Activated T-cell treated with anti-CD3 and anti-CD28 coated beads, Interleukin-2, amount 50 U/mL, for 72 hours (primary cell): ENCODE data around the gene FCHSD2. TPM values are rescaled to one million over a fixed set of nuclear protein-coding genes. Genes with fewer than 3 reads are reported as not detected.

Source experiments
- ATAC-seq, 2 donors: fragments of 150-1000 bp; cut with Tn5 transposase; replicated peaks in 1 of 2; 2 replicates each; pipeline ENCODE4 v1.10.0; 2021; ENCODE audit warnings: moderate library complexity in 2 of 2, mild to moderate bottlenecking in 1 of 2
- DNase-seq, 2 donors: peaks; one replicate each; pipeline ENCODE4 v3.0.0; 2021 to 2022; ENCODE audit warnings: mixed read lengths in 1 of 2
- H3K27ac Mint-ChIP-seq: one replicate; pipeline ENCODE4 v1.8.0; 2022; ENCODE audit warnings: mild to moderate bottlenecking, moderate library complexity, mixed read lengths
- H3K27me3 Mint-ChIP-seq: one replicate; pipeline ENCODE4 v1.8.0; 2022; ENCODE audit warnings: low read depth, mixed read lengths
- H3K36me3 Mint-ChIP-seq, 2 donors: one replicate each; pipeline ENCODE4 v1.8.0; 2022; ENCODE audit warnings: mixed read lengths in 2 of 2, mild to moderate bottlenecking in 1 of 2; ENCODE audit not compliant: insufficient read depth in 2 of 2
- H3K4me1 Mint-ChIP-seq: one replicate; pipeline ENCODE4 v1.8.0; 2022; ENCODE audit warnings: low read depth, mixed read lengths
- H3K4me3 Mint-ChIP-seq, 2 donors: one replicate each; pipeline ENCODE4 v1.8.0; 2022; ENCODE audit warnings: mild to moderate bottlenecking in 2 of 2, mixed read lengths in 2 of 2, moderate library complexity in 2 of 2
- H3K9me3 Mint-ChIP-seq, 2 donors: one replicate each; pipeline ENCODE4 v1.8.0; 2022; ENCODE audit warnings: mixed read lengths in 2 of 2
- total RNA-seq, 2 donors: library from RNA; stranded (reverse); gene quantifications; one replicate each; pipeline ENCODE4 v1.2.3, GENCODE V29; 2022

FCHSD2 gene
- total RNA-seq, 2 donors from 2014 or later: 38.3 to 47.1 TPM

DNA sequence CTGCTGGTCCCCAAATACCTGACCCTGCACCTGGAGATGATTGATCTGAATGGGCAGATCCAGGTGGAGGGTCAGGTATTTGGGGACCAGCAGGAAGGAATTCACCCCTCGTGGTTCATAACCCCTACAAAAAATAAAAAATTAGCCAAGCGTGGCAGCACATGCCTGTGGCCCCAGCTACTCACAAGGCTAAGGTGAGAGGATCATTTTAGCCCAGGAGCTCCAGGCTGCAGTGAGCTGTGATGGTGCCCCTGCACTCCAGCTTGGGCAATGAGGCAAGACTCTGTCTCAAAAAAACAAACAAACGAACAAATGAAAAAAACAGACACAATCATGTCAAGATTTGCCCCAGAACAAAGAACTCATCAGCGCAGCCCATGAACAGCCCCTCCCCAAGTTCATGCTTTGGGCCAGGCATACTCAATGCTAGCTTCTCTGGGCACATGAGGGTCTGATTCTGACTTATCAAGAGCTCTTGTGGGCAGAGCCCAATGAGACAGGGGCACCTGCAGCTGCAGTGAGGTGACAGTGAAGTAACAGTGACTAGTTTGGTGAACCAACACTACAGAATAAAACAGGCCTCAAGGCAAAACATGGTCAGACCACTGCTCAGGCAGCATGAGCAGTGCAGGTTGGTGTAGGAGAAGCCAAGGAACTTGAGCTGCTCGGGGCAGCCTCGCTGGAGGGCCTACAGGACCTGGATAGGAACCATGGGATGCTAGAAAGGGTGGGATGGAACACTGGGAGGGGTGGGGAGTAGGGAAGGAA is 10.2 kb upstream of the FCHSD2 start:
- H3K27me3 Mint-ChIP-seq: no peaks in the 10 kb centered on the region
- H3K4me1 Mint-ChIP-seq: peaks cover 60% of the 10 kb centered on the region
- peak; percentile 17 to 21 for DNase-seq

DNA sequence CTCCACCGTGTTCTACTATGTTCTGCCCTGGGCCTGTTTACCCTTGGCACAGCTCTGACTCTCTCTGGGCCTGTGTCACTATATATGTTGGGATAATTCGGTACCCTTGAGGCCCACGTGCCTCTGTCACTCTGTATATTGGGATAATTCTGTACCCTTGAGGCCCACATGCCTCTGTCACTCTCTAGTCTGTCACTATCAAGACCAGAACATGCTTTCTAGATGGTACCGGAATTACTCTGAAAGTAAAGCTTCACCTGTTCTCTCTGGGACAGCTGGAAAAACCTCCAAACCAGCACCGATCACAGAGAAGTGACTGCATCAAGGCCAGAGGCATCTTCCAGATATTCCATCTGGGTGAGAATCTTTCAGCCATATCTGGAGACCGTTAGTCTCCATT is 9.3 kb upstream of the FCHSD2 start:
- ATAC-seq (no peak), DNase-seq (no peak)
- H3K4me3 Mint-ChIP-seq: no peak overlapping the region
- no peaks in the 10 kb centered on the region for H3K27me3 Mint-ChIP-seq
- peaks cover 63% of the 10 kb centered on the region for H3K4me1 Mint-ChIP-seq
- H3K27ac Mint-ChIP-seq: no peak overlapping the region
- H3K36me3 Mint-ChIP-seq: no peaks in the 10 kb centered on the region
- no peaks in the 10 kb centered on the region for H3K9me3 Mint-ChIP-seq

More for the DNA sequence above, 10.2 kb upstream of the FCHSD2 start:
- Mint-ChIP-seq H3K4me3 (no peak overlapping the region), H3K27ac (no peak overlapping the region), H3K9me3 (no peaks in the 10 kb centered on the region), H3K36me3 (no peaks in the 10 kb centered on the region)
- ATAC-seq: peak; percentile 55

GRCh38 chr11:73149105-73149504 is 7.0 kb upstream of the FCHSD2 start:
- Mint-ChIP-seq H3K27ac (no peak overlapping the region), H3K27me3 (no peaks in the 10 kb centered on the region), H3K4me1 (peaks cover 45% of the 10 kb centered on the region), H3K36me3 (no peaks in the 10 kb centered on the region), H3K9me3 (no peaks in the 10 kb centered on the region), H3K4me3 (no peak overlapping the region)
- DNase-seq (no peak), ATAC-seq (no peak)

DNA sequence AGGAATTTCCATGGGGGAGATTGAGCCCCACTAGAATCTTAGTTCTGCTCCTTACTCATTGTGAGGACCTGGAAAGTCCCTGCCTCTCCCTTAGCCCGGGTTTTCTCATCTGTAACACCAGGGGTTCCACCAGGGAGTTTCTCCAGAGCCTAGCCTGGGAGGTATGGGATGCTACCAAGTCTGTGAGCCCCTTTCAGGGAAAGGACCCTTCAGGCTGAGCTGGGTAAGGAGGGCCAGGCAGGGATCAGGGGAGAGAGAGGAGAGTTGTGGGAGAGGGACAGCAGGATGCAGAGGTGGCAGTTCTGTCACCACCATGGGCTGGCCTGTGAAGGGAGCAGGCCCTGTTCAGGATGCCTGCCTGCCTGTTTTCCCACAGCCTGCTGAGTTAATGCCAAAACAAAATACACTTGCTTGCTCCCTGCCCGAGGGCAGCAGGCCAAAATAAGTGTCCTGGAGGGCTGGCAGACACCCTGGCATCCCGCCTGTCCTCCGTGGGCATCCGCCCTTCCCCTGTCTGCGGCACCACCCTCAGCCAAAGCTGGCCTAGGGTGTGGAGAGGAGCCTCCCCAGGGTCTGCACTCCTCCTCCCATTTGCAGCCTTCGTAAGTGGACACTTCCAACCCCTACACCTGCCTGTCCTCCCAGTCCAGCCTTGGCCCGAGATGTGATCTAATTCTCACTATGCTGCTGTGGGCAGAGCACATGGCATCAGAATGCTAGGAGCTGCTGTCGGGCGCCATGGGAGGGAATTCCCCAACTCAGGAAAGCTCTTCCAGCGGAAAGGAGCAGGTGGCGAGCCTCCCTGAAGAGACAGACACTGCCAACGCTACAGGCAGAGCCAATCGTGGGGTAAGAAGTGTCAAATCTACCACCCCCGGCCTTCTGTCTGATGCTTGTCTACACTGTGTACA is 5.9 kb upstream of the FCHSD2 start:
- Mint-ChIP-seq H3K27me3 (no peaks in the 10 kb centered on the region), H3K36me3 (no peaks in the 10 kb centered on the region), H3K27ac (no peak overlapping the region), H3K9me3 (no peaks in the 10 kb centered on the region), H3K4me3 (no peak overlapping the region), H3K4me1 (peaks cover 41% of the 10 kb centered on the region)
- DNase-seq (no peak), ATAC-seq (no peak)

- H3K27me3 Mint-ChIP-seq: no peaks in the 10 kb centered on the region
- H3K27ac Mint-ChIP-seq: no peak overlapping the region
Observed at GRCh38 chr11:73145986-73146575, 4.0 kb upstream of the FCHSD2 start.

GRCh38 chr11:73143126-73143838 is 1.2 kb upstream of the FCHSD2 start:
- peak overlapping the region; percentile 96 for H3K27ac Mint-ChIP-seq
- H3K4me3 Mint-ChIP-seq: peak overlapping the region; percentile 81 to 92
- peaks cover 3 to 8% of the 10 kb centered on the region in 2 donors for H3K36me3 Mint-ChIP-seq
- no peaks in the 10 kb centered on the region for H3K9me3 Mint-ChIP-seq
- ATAC-seq (no peak), DNase-seq (peak in 1 of 2 donors; percentile 18)
- H3K27me3 Mint-ChIP-seq: no peaks in the 10 kb centered on the region
- peaks cover 48% of the 10 kb centered on the region for H3K4me1 Mint-ChIP-seq

More at GRCh38 chr11:73145986-73146575, 4.0 kb upstream of the FCHSD2 start:
- H3K4me3 Mint-ChIP-seq: no peak overlapping the region
- ATAC-seq (no peak), DNase-seq (no peak)
- no peaks in the 10 kb centered on the region for H3K9me3 Mint-ChIP-seq
- H3K36me3 Mint-ChIP-seq: peaks cover 0 to 3% of the 10 kb centered on the region in 2 donors
- H3K4me1 Mint-ChIP-seq: peaks cover 36% of the 10 kb centered on the region

DNA sequence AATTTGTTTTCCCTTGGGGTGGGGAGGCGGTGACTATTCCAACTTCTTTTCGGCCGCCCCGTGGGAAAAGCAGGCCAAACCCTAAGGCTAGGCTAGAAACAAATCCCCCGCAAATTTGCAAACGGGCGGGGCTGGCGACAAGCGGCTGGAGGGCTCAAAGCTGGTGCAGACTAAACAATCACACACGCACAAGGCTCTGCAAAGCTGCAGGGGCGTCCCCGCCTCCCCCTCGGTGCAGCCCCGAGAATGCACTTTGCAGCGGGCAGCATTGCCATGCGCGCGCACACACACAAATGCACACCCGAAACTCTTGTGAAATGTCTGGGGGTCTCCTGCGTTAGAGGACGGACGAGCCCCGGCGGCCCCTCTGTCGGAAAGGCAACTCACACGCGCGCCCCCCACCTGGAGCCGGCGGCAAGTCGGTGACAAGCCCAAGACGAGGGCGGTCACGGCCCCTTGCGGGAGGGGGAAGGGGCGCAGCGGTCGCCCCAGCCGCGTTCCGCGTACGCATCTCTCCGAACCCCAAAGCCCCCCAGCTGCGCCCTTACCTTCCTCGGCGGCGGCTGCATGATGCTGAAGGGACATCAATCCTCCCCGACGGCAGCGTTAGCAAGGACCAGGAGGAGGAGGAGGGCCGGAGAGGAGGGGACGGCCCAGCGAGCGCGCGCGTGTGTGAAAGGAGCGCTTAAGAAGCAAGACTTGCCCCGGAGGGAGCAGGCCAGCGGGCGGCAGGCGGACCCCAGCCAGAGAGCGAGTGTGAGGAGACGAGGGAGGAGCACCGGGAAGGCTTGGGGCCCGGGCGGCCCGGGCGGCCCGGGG is 600 bp downstream of the FCHSD2 start:
- H3K27me3 Mint-ChIP-seq: no peaks in the 10 kb centered on the region
- no peaks in the 10 kb centered on the region for H3K9me3 Mint-ChIP-seq
- peak overlapping the region; percentile 97 to 100 for H3K4me3 Mint-ChIP-seq
- H3K36me3 Mint-ChIP-seq: peaks cover 9 to 14% of the 10 kb centered on the region in 2 donors
- peak overlapping the region; percentile 72 for H3K27ac Mint-ChIP-seq
- ATAC-seq (peak; percentile 27 to 54), DNase-seq (peak; percentile 68 to 78)
- H3K4me1 Mint-ChIP-seq: peaks cover 38% of the 10 kb centered on the region

- Mint-ChIP-seq H3K27ac (peak overlapping the region; percentile 97), H3K4me1 (peaks cover 35% of the 10 kb centered on the region), H3K4me3 (peak overlapping the region; percentile 97 to 100), H3K36me3 (peaks cover 9 to 17% of the 10 kb centered on the region in 2 donors), H3K9me3 (no peaks in the 10 kb centered on the region), H3K27me3 (no peaks in the 10 kb centered on the region)
- ATAC-seq: peak in 1 of 2 donors; percentile 12
- peak; percentile 43 to 47 for DNase-seq
Observed at GRCh38 chr11:73141031-73141308, 1.1 kb downstream of the FCHSD2 start.

GRCh38 chr11:73140213-73141030 is 1.7 kb downstream of the FCHSD2 start:
- H3K27ac Mint-ChIP-seq: peak overlapping the region; percentile 97
- DNase-seq: peak in 1 of 2 donors; percentile 27
- H3K9me3 Mint-ChIP-seq: no peaks in the 10 kb centered on the region
- peaks cover 9 to 19% of the 10 kb centered on the region in 2 donors for H3K36me3 Mint-ChIP-seq
- no peak for ATAC-seq
- no peaks in the 10 kb centered on the region for H3K27me3 Mint-ChIP-seq
- H3K4me1 Mint-ChIP-seq: peaks cover 35% of the 10 kb centered on the region
- H3K4me3 Mint-ChIP-seq: peak overlapping the region; percentile 97 to 100

DNA sequence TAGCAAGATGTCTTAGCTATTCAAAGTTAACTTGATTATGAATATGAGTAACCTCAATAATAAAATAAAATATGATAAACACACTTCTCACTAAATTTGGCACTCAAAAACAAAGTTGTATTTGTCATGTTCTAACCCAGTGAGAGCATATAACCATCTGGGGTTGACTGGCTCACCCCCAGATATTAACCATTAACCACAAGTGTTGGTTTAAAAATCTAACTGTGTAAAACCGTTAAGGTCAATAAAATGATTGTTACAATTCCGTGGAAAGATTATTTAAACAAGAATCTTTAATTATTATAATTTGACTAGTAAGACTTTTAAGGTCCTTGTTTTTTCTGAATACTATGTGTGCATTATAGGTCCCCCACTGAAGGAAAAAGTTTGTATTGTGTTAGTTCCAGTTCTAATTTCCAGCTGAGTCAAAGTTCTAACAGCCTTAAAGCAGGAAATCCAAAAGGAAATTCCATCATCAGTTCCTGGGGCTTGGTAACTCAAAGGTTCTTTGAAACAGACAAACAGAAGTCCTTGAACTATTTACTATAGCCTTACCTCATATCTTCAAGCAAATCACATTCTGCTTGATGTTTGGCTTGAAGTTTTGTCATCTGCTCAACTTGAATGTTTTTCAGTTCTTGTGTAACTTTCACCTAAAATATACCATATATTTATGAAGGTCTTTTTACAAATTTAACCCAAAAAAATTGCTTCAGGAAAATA is 2.5 kb downstream of the FCHSD2 start:
- H3K4me1 Mint-ChIP-seq: peaks cover 35% of the 10 kb centered on the region
- no peaks in the 10 kb centered on the region for H3K9me3 Mint-ChIP-seq
- H3K36me3 Mint-ChIP-seq: peaks cover 9 to 19% of the 10 kb centered on the region in 2 donors
- H3K27ac Mint-ChIP-seq: peak overlapping the region; percentile 97
- peak overlapping the region; percentile 97 to 100 for H3K4me3 Mint-ChIP-seq
- ATAC-seq (no peak), DNase-seq (no peak)
- H3K27me3 Mint-ChIP-seq: no peaks in the 10 kb centered on the region

GRCh38 chr11:73137944-73138274 is 4.2 kb downstream of the FCHSD2 start:
- peak overlapping the region in 1 of 2 donors; percentile 65 for H3K4me3 Mint-ChIP-seq
- no peaks in the 10 kb centered on the region for H3K9me3 Mint-ChIP-seq
- DNase-seq: no peak
- peaks cover 9 to 19% of the 10 kb centered on the region in 2 donors for H3K36me3 Mint-ChIP-seq
- peaks cover 26% of the 10 kb centered on the region for H3K4me1 Mint-ChIP-seq
- no peak for ATAC-seq
- H3K27me3 Mint-ChIP-seq: no peaks in the 10 kb centered on the region
- H3K27ac Mint-ChIP-seq: peak overlapping the region; percentile 82
